B cell (primary cell): ENCODE data around the gene PPP1R14C. TPM values are rescaled to one million over a fixed set of nuclear protein-coding genes. Genes with fewer than 3 reads are reported as not detected.

Experiments used
- ATAC-seq: fragments of 200-7000 bp; cut with Tn5 transposase; one replicate; pipeline ENCODE4 v1.10.0; 2021; ENCODE audit warnings: low read depth, mild to moderate bottlenecking, moderate number of reproducible peaks, moderate library complexity
- CTCF ChIA-PET: fragments of 350-600 bp; sonication (Branson Sonifier 250); formaldehyde crosslinking; loops from one replicate; lab custom pipeline; 2021; ENCODE audit warnings: antibody characterized with exemption, inconsistent platforms; lab: Charles Lee
- POLR2A ChIA-PET: fragments of 350-600 bp; sonication (Branson Sonifier 250); formaldehyde crosslinking; loops from one replicate; lab custom pipeline; 2021; ENCODE audit warnings: antibody characterized with exemption; lab: Charles Lee
- DNase-seq: peaks from one replicate; pipeline ENCODE4 v3.0.0; 2013
- H2AFZ ChIP-seq: 2 replicates; pipeline ENCODE4 v1.6.1; 2012; ENCODE audit warnings: mild to moderate bottlenecking, low read depth, low read length; ENCODE audit not compliant: insufficient read depth, poor library complexity, severe bottlenecking
- H3K27ac ChIP-seq, 2 donors: 1 replicate in 1 of 2; 2 replicates in 1 of 2; pipeline ENCODE4 v1.5.1; 2012 to 2013; ENCODE audit warnings: low read length in 2 of 2, mild to moderate bottlenecking in 2 of 2, moderate library complexity in 1 of 2
- H3K27me3 ChIP-seq, 4 experiments: fragments of 200-600 bp in 1 of 4; sonication (generic) in 1 of 4; replicated peaks in 1 of 4; 1 replicate in 2 of 4; 2 replicates in 2 of 4; pipeline versions ENCODE4 v1.6.1 to v1.7.0; 2013 to 2016; ENCODE audit warnings: low read length in 3 of 4, mild to moderate bottlenecking in 2 of 4, mixed read lengths in 1 of 4, moderate library complexity in 1 of 4; ENCODE audit not compliant: insufficient read depth in 4 of 4, control insufficient read depth in 3 of 4; ENCODE audit errors: control extremely low read depth in 1 of 4
- H3K36me3 ChIP-seq, 2 experiments: replicated peaks in 1 of 2; 1 replicate in 1 of 2; 2 replicates in 1 of 2; pipeline versions ENCODE4 v1.6.1 to v1.7.1; 2013; ENCODE audit warnings: low read length in 1 of 2; ENCODE audit not compliant: insufficient read depth in 2 of 2, control insufficient read depth in 1 of 2; ENCODE audit errors: control extremely low read depth in 1 of 2, extremely low read depth in 1 of 2
- H3K4me1 ChIP-seq, 2 donors: fragments of 200-600 bp in 1 of 2; sonication (generic) in 1 of 2; 1 replicate in 1 of 2; 2 replicates in 1 of 2; pipeline versions ENCODE4 v1.5.1 to v1.6.1; 2013 to 2017; ENCODE audit warnings: low read length in 2 of 2; ENCODE audit not compliant: control insufficient read depth in 2 of 2, insufficient read depth in 2 of 2
- H3K4me2 ChIP-seq: replicated peaks from 2 replicates; pipeline ENCODE3; 2012; ENCODE audit warnings: mild to moderate bottlenecking, low read depth, low read length; ENCODE audit not compliant: poor library complexity, severe bottlenecking
- H3K4me3 ChIP-seq, 5 experiments: fragments of 200-600 bp in 1 of 5; sonication (generic) in 1 of 5; 1 replicate in 3 of 5; 2 replicates in 2 of 5; pipeline versions ENCODE4 v1.5.1 to v1.7.0; 2011 to 2016; ENCODE audit warnings: low read length in 4 of 5, mild to moderate bottlenecking in 4 of 5, low read depth in 2 of 5, control low read depth in 1 of 5, moderate library complexity in 1 of 5; ENCODE audit not compliant: insufficient read depth in 1 of 5; ENCODE audit errors: control extremely low read depth in 1 of 5, extremely low read depth in 1 of 5
- H3K79me2 ChIP-seq: fragments of 200-600 bp; sonication (generic); one replicate; pipeline ENCODE4 v1.6.0; 2016; ENCODE audit warnings: low read length; ENCODE audit not compliant: control insufficient read depth, insufficient read depth
- H3K9ac ChIP-seq: fragments of 200-600 bp; sonication (generic); 2 replicates; pipeline ENCODE4 v1.6.1; 2017; ENCODE audit warnings: mild to moderate bottlenecking, low read length, moderate library complexity
- H3K9me3 ChIP-seq, 3 donors: one replicate each; pipeline versions ENCODE4 v1.6.1 to v1.7.1; 2013; ENCODE audit warnings: low read length in 2 of 3; ENCODE audit not compliant: control insufficient read depth in 2 of 3, insufficient read depth in 1 of 3; ENCODE audit errors: control extremely low read depth in 1 of 3
- H4K20me1 ChIP-seq: 2 replicates; pipeline ENCODE4 v1.6.0; 2012; ENCODE audit warnings: mild to moderate bottlenecking, low read length; ENCODE audit not compliant: insufficient read depth, control insufficient read depth, poor library complexity, severe bottlenecking
- H3K27ac Mint-ChIP-seq: one replicate; pipeline ENCODE4 v1.8.0; 2021; ENCODE audit warnings: mixed read lengths
- H3K27me3 Mint-ChIP-seq: one replicate; pipeline ENCODE4 v1.8.0; 2021; ENCODE audit warnings: mixed read lengths
- H3K4me1 Mint-ChIP-seq: one replicate; pipeline ENCODE4 v1.8.0; 2021; ENCODE audit warnings: mixed read lengths
- H3K4me3 Mint-ChIP-seq: one replicate; pipeline ENCODE4 v1.8.0; 2021; ENCODE audit warnings: mixed read lengths
- H3K9me3 Mint-ChIP-seq: one replicate; pipeline ENCODE4 v1.8.0; 2022; ENCODE audit warnings: mixed read lengths; ENCODE audit not compliant: insufficient read depth
- EZH2 ChIP-seq: IDR thresholded peaks from 2 replicates; pipeline ENCODE4 v1.6.1; 2012; ENCODE audit warnings: borderline replicate concordance, low read depth, mild to moderate bottlenecking, moderate library complexity, low read length; ENCODE audit not compliant: insufficient read depth, poor library complexity, severe bottlenecking
- WGBS: methylation state at CpG from one replicate; pipeline ENCODE4 v1.1.5; 2013; ENCODE audit warnings: missing lambda C conversion rate; ENCODE audit not compliant: insufficient coverage; 5-methylcytosine and 5-hydroxymethylcytosine counted together
- intact Hi-C: fragments of 100-400 bp; cut with micrococcal nuclease; formaldehyde crosslinking; loops from one replicate; pipeline ENCODE4 v1.10.0; 2022
- polyA plus RNA-seq: library from polyadenylated mRNA; depleted of rRNA; stranded (reverse); fragments of >200 nt; gene quantifications from 2 replicates; pipeline ENCODE4 v1.2.3, GENCODE V29; 2012
- total RNA-seq, 2 donors: library from RNA; stranded (reverse); fragments of 120-200 nt in 1 of 2; gene quantifications; 1 replicate in 1 of 2; 2 replicates in 1 of 2; pipeline versions ENCODE4 v1.2.3 to v1.2.4, GENCODE V29; 2013 to 2022
- TF ChIP-seq, protein P1 (sequence below): fragments of 200-600 bp; IDR thresholded peaks from one replicate; pipeline ENCODE4 v1.8.0; 2022; ENCODE audit warnings: antibody characterized with exemption, mild to moderate bottlenecking

The PPP1R14C gene
- total and polyA plus RNA-seq, 2 donors (not counting 1 experiment from before 2014, with no cell fraction given), result not detected

DNA sequence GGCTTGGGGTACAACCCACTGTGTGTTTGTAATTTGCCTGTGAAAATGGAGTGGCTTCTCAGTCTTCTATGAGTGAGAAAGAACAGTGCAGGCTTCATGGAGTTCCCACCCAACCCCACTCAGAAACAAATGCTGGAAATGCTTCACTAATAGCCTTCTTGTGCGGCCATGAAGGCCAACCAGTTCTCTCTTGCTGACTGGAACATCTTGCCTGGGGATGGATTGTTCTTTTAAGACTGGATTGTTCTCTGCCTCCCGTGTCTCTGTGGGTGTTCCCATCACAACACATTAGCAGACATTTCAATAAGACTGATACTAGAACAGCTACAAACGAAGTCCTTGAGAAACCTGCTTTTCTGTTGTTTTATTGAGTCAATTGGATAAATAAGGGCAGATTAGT, 110.6 kb downstream of the PPP1R14C start:
- H3K79me2 ChIP-seq, result no peaks in the 10 kb centered on the region
- ChIA-PET POLR2A (no interaction called here), CTCF (no interaction called here)
- no peaks in the 10 kb centered on the region for H3K9me3 Mint-ChIP-seq
- no peak overlapping the region for H3K9ac ChIP-seq
- H3K4me1 Mint-ChIP-seq, result no peaks in the 10 kb centered on the region
- no peak overlapping the region for H3K27ac ChIP-seq
- H2AFZ ChIP-seq, result no peak overlapping the region
- no peak overlapping the region for H3K4me2 ChIP-seq
- no CpG with 5 or more reads among the region's 3 CpGs for WGBS
- TF ChIP-seq, protein P1, sequence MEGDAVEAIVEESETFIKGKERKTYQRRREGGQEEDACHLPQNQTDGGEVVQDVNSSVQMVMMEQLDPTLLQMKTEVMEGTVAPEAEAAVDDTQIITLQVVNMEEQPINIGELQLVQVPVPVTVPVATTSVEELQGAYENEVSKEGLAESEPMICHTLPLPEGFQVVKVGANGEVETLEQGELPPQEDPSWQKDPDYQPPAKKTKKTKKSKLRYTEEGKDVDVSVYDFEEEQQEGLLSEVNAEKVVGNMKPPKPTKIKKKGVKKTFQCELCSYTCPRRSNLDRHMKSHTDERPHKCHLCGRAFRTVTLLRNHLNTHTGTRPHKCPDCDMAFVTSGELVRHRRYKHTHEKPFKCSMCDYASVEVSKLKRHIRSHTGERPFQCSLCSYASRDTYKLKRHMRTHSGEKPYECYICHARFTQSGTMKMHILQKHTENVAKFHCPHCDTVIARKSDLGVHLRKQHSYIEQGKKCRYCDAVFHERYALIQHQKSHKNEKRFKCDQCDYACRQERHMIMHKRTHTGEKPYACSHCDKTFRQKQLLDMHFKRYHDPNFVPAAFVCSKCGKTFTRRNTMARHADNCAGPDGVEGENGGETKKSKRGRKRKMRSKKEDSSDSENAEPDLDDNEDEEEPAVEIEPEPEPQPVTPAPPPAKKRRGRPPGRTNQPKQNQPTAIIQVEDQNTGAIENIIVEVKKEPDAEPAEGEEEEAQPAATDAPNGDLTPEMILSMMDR, result no peak
- no peak for TF ChIP-seq EZH2
- no peak overlapping the region for H3K27ac Mint-ChIP-seq
- intact Hi-C loops, result no loop called here
- H3K36me3 ChIP-seq, result no peaks in the 10 kb centered on the region
- ATAC-seq (no peak), DNase-seq (no peak)
- peaks cover 0 to 2% (median 0%) of the 10 kb centered on the region in 3 donors for H3K9me3 ChIP-seq
- no peaks in the 10 kb centered on the region for H3K4me1 ChIP-seq
- peaks cover 0 to 3% (median 3%) of the 10 kb centered on the region in 4 experiments for H3K27me3 ChIP-seq
- H3K4me3 Mint-ChIP-seq, result no peak overlapping the region
- no peak overlapping the region for H3K4me3 ChIP-seq
- peaks cover 31% of the 10 kb centered on the region for H3K27me3 Mint-ChIP-seq
- no peaks in the 10 kb centered on the region for H4K20me1 ChIP-seq

DNA sequence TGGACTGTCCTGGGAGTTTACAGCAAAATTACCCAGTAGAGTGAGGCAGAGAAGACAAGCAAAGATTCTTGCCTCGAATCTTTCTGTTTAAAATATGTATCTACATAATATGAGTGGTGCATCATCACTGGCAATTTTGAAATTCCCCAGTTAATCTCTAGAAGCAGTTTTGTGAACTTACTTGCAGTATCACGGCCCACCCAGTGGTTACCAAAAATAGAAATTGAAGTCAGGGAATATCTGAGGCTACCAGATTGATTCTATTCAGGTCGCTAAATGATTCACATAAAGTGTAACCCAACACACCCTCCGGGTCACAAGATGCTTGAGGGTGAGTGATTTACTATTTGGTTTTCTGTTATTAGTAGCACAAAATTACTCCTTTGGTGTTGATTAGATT, 111.9 kb downstream of the PPP1R14C start:
- ChIA-PET POLR2A (no interaction called here), CTCF (no interaction called here)
- TF ChIP-seq EZH2, result no peak
- TF ChIP-seq, protein P1, result no peak
- DNase-seq (no peak), ATAC-seq (no peak)
- peaks cover 0 to 3% (median 3%) of the 10 kb centered on the region in 4 experiments for H3K27me3 ChIP-seq
- no peaks in the 10 kb centered on the region for H3K79me2 ChIP-seq
- no peak overlapping the region for H3K4me3 ChIP-seq
- intact Hi-C loops, result no loop called here
- H3K9ac ChIP-seq, result no peak overlapping the region
- no peaks in the 10 kb centered on the region for H4K20me1 ChIP-seq
- Mint-ChIP-seq H3K9me3 (no peaks in the 10 kb centered on the region), H3K4me3 (no peak overlapping the region), H3K4me1 (no peaks in the 10 kb centered on the region), H3K27ac (no peak overlapping the region), H3K27me3 (peaks cover 34% of the 10 kb centered on the region)
- H2AFZ ChIP-seq, result no peak overlapping the region
- no peak overlapping the region for H3K4me2 ChIP-seq
- WGBS, result 80% methylated on average over 1 of the region's 4 CpGs
- peaks cover 0 to 2% (median 0%) of the 10 kb centered on the region in 3 donors for H3K9me3 ChIP-seq
- H3K27ac ChIP-seq, result no peak overlapping the region
- no peaks in the 10 kb centered on the region for H3K4me1 ChIP-seq
- no peaks in the 10 kb centered on the region for H3K36me3 ChIP-seq
